Endothelial cell of umbilical vein (primary cell): ENCODE data around the gene SLC66A2. TPM values are rescaled to one million over a fixed set of nuclear protein-coding genes. Genes with fewer than 3 reads are reported as not detected.

ENCODE experiments used
- BruUV-seq: library from RNA; stranded (reverse); fragments of 400-500 nt; replicated peaks from 2 replicates; lab custom pipeline; 2021; lab: Mats Ljungman, UMichigan
- CTCF ChIA-PET: fragments of 300-600, 350-600 bp; sonication (Branson Sonifier 250); formaldehyde crosslinking; loops from one replicate; lab custom pipeline; 2021; ENCODE audit warnings: antibody characterized with exemption, inconsistent platforms; lab: Charles Lee
- POLR2A ChIA-PET: fragments of 300-600, 350-600 bp; sonication (Branson Sonifier 250); formaldehyde crosslinking; loops from one replicate; lab custom pipeline; 2021; ENCODE audit warnings: antibody characterized with exemption, inconsistent platforms; lab: Charles Lee
- DNase-seq: peaks from one replicate; pipeline ENCODE4 v3.0.0-alpha.2; 2011; ENCODE audit warnings: low read depth, low spot score
- FAIRE-seq: peaks from 2 replicates; lab custom pipeline; 2011; peaks lifted over from hg19 to GRCh38; lab: Jason Lieb, UNC
- H2AFZ ChIP-seq: 2 replicates; pipeline ENCODE4 v1.6.0; 2012; ENCODE audit warnings: low read depth, low read length, control low read depth, inconsistent platforms
- H3K27ac ChIP-seq: 2 replicates; pipeline ENCODE4 v1.5.1; 2011; ENCODE audit warnings: low read depth, mild to moderate bottlenecking, control low read depth, low read length, moderate library complexity; ENCODE audit not compliant: insufficient read depth
- H3K27me3 ChIP-seq, 2 experiments: 2 replicates each; pipeline versions ENCODE4 v1.6.0 to v1.6.1; 2011; ENCODE audit warnings: low read length in 2 of 2, mixed read lengths in 1 of 2; ENCODE audit not compliant: control insufficient read depth in 2 of 2, insufficient read depth in 2 of 2
- H3K36me3 ChIP-seq, 2 experiments: 2 replicates in 1 of 2; 3 replicates in 1 of 2; pipeline ENCODE4 v1.5.1; 2011; ENCODE audit warnings: low read length in 2 of 2, mild to moderate bottlenecking in 1 of 2, moderate library complexity in 1 of 2; ENCODE audit not compliant: control insufficient read depth in 2 of 2, insufficient read depth in 2 of 2; ENCODE audit errors: extremely low read depth in 1 of 2
- H3K4me1 ChIP-seq: 3 replicates; pipeline ENCODE4 v1.5.1; 2011; ENCODE audit warnings: mild to moderate bottlenecking, low read length; ENCODE audit not compliant: control insufficient read depth, insufficient read depth; ENCODE audit errors: extremely low read depth
- H3K4me2 ChIP-seq: 2 replicates; pipeline ENCODE4 v1.6.1; 2011; ENCODE audit warnings: low read length, control low read depth, mixed read lengths; ENCODE audit not compliant: insufficient read depth
- H3K4me3 ChIP-seq, 3 experiments: fragments of 200-600 bp in 1 of 3; sonication (generic), shearing (Covaris generic) in 1 of 3; replicated peaks in 1 of 3; 2 replicates each; pipeline ENCODE4 v1.5.1; 2011 to 2016; ENCODE audit warnings: control low read depth in 3 of 3, low read length in 3 of 3, mild to moderate bottlenecking in 2 of 3, inconsistent platforms in 1 of 3, low read depth in 1 of 3, moderate library complexity in 1 of 3; ENCODE audit not compliant: insufficient read depth in 1 of 3
- H3K79me2 ChIP-seq: 2 replicates; pipeline ENCODE4 v1.6.0; 2012; ENCODE audit warnings: low read length, inconsistent platforms; ENCODE audit not compliant: control insufficient read depth, insufficient read depth
- H3K9ac ChIP-seq: replicated peaks from 2 replicates; pipeline ENCODE3; 2011; ENCODE audit warnings: low read length, control low read depth; ENCODE audit not compliant: insufficient read depth; ENCODE audit errors: extremely low read depth
- H3K9me1 ChIP-seq: replicated peaks from 3 replicates; pipeline ENCODE4 v1.6.0; 2011; ENCODE audit warnings: mild to moderate bottlenecking, low read length; ENCODE audit not compliant: control insufficient read depth, insufficient read depth; ENCODE audit errors: extremely low read depth
- H3K9me3 ChIP-seq: replicated peaks from 2 replicates; pipeline ENCODE4 v1.5.1; 2012; ENCODE audit warnings: low read length, inconsistent platforms; ENCODE audit not compliant: control insufficient read depth, insufficient read depth
- H4K20me1 ChIP-seq: replicated peaks from 2 replicates; pipeline ENCODE3; 2011; ENCODE audit warnings: mild to moderate bottlenecking, low read length; ENCODE audit not compliant: control insufficient read depth, insufficient read depth; ENCODE audit errors: extremely low read depth
- CTCF ChIP-seq, 2 donors: IDR thresholded peaks; 1 replicate in 1 of 2; 2 replicates in 1 of 2; pipeline ENCODE4 v1.5.1; 2011; ENCODE audit warnings: low read length in 2 of 2, mild to moderate bottlenecking in 2 of 2, moderate library complexity in 2 of 2, control low read depth in 1 of 2, inconsistent platforms in 1 of 2, low read depth in 1 of 2; ENCODE audit not compliant: insufficient read depth in 1 of 2; ENCODE audit errors: extremely low read depth in 1 of 2
- EZH2 ChIP-seq: IDR thresholded peaks from 2 replicates; pipeline ENCODE4 v1.6.1; 2012; ENCODE audit warnings: borderline replicate concordance, low read depth, mild to moderate bottlenecking, moderate library complexity, low read length, inconsistent platforms; ENCODE audit not compliant: severe bottlenecking
- FOS ChIP-seq: IDR thresholded peaks from 2 replicates; pipeline ENCODE4 v1.6.1; 2011; ENCODE audit warnings: mild to moderate bottlenecking, low read length, moderate library complexity, borderline replicate concordance; ENCODE audit not compliant: insufficient read depth
- GATA2 ChIP-seq: IDR thresholded peaks from 2 replicates; pipeline ENCODE4 v1.7.0; 2011; ENCODE audit warnings: low read depth, mild to moderate bottlenecking, moderate library complexity, mixed read lengths, low read length; ENCODE audit not compliant: insufficient read length, insufficient read depth
- JUN ChIP-seq: IDR thresholded peaks from 2 replicates; pipeline ENCODE4 v1.6.1; 2011; ENCODE audit warnings: borderline replicate concordance, low read depth; ENCODE audit not compliant: insufficient read length, insufficient read depth
- MAX ChIP-seq: IDR thresholded peaks from 2 replicates; pipeline ENCODE4 v1.6.1; 2011; ENCODE audit not compliant: insufficient read depth, insufficient read length
- MYC ChIP-seq: IDR thresholded peaks from one replicate; pipeline ENCODE4 v1.6.1; 2011; ENCODE audit warnings: mild to moderate bottlenecking, low read depth, low read length
- POLR2A ChIP-seq: IDR thresholded peaks from 2 replicates; pipeline ENCODE4 v1.6.1; 2012; ENCODE audit warnings: low read depth, mild to moderate bottlenecking, control low read depth, low read length
- POLR2AphosphoS5 ChIP-seq: IDR thresholded peaks from 2 replicates; pipeline ENCODE4 v1.6.1; 2012; ENCODE audit warnings: low read depth, mild to moderate bottlenecking, control low read depth, low read length, moderate library complexity; ENCODE audit not compliant: insufficient read depth
- dilution Hi-C: fragments of 300-500 bp; cut with MboI; formaldehyde crosslinking; loops from one replicate; pipeline ENCODE4 v1.15.0; 2019; ENCODE audit warnings: low sequenced_read_pairs; ENCODE audit not compliant: extremely low pct_ligation_motif_present
- intact Hi-C: fragments of 100-400 bp; cut with micrococcal nuclease; formaldehyde crosslinking; loops from one replicate; pipeline ENCODE4 v1.10.0; 2022
- polyA plus RNA-seq, 4 experiments: library from polyadenylated mRNA; depleted of rRNA in 3 of 4; stranded (reverse) in 3 of 4; unstranded in 1 of 4; fragments of >200 nt; gene quantifications; 2 replicates each; pipeline versions ENCODE4 v1.2.1 to v1.2.3, GENCODE V29; 2011 to 2012; ENCODE audit warnings: missing spikeins in 1 of 4
- total RNA-seq: library from RNA; stranded (reverse); gene quantifications from 2 replicates; pipeline ENCODE4 v1.2.3, GENCODE V29; 2021

Gene SLC66A2
- total and polyA plus RNA-seq, 2 donors (not counting 3 experiments of a cell fraction or from before 2014, with no cell fraction given): 32.5 to 37.1 TPM

- intact Hi-C loops: no loop called here
- Histone ChIP-seq H3K27ac (no peak overlapping the region), H2AFZ (no peak overlapping the region), H4K20me1 (no peaks in the 10 kb centered on the region), H3K9me1 (no peaks in the 10 kb centered on the region), H3K9me3 (no peaks in the 10 kb centered on the region), H3K4me2 (no peak overlapping the region), H3K9ac (no peak overlapping the region), H3K79me2 (no peaks in the 10 kb centered on the region), H3K36me3 (no peaks in the 10 kb centered on the region), H3K4me3 (no peak overlapping the region), H3K4me1 (no peaks in the 10 kb centered on the region), H3K27me3 (no peaks in the 10 kb centered on the region)
- ChIA-PET POLR2A (no interaction called here), CTCF (no interaction called here)
- no peak for FAIRE-seq
- BruUV-seq: no TSS peak
- no peak for DNase-seq
- dilution Hi-C loops: no loop called here
- no peak for TF ChIP-seq MAX
- TF ChIP-seq GATA2: no peak
- TF ChIP-seq POLR2A: no peak
- no peak for TF ChIP-seq EZH2
- no peak for TF ChIP-seq CTCF (IDR thresholded peaks at IDR 0.05; ENCODE audit: extremely low read depth in 1 of 2, insufficient read depth in 1 of 2, low read depth in 1 of 2, low read length in 2 of 2)
- TF ChIP-seq JUN: no peak
- no peak for TF ChIP-seq POLR2AphosphoS5
- TF ChIP-seq MYC: no peak
- no peak for TF ChIP-seq FOS
Observed at GRCh38 chr18:79881695-79882094, 69.8 kb downstream of the SLC66A2 start.
